Measurements from ENCODE around the gene TREH.

The TREH gene

DNA sequence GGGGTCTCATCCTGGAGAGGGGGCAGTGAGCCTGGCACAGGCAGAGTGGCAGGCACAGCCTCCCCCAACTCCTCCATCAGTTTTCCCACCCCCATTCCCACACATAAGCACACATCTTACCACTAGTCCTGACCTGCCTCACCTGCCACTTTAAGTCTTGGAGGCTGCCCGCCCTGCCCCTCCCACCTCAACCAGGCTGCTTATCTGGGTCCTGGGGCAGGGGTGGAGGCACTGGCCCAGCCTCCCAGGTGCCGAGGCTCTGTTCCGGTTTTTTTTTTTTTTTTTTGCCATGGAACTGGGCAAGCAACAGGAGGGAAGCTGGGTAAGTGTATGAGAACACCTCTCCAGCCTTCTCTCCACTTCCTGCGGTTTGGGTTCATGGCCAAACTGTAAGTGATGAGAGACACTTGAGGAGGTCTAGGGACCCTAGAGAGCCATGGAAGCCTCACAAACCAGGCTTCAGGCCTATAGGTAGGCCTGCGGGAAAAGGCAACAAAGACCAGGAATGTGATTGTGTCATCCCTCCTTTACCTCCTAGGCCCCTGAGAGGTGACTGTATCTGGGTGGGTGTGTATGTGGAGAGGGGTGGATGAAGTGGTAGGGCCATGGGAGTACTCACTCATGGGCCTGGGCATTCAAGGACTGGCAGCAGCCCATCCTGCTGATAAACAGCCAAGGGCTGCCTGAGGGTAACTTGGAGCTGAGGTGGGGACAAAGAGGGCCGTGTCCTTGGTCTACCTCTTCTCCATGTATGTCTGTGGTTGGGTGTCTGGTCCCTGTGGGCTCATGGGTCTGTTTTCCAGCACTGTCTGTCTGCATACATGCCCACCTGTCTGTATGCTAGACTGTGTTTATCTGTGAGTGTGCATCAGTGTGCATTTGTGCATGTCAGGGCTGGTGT is 49.4 kb downstream of the TREH start:
- Histone ChIP-seq H3K4me1 (ENCODE audit: control insufficient read depth, insufficient read depth, low read length) (peaks cover 6% of the 10 kb centered on the region; the same call in 1 of the 2 replicates), H3K36me3 (ENCODE audit: control insufficient read depth, insufficient read depth, low read length) (peaks cover 16% of the 10 kb centered on the region; the same call in 1 of the 2 replicates)

DNA sequence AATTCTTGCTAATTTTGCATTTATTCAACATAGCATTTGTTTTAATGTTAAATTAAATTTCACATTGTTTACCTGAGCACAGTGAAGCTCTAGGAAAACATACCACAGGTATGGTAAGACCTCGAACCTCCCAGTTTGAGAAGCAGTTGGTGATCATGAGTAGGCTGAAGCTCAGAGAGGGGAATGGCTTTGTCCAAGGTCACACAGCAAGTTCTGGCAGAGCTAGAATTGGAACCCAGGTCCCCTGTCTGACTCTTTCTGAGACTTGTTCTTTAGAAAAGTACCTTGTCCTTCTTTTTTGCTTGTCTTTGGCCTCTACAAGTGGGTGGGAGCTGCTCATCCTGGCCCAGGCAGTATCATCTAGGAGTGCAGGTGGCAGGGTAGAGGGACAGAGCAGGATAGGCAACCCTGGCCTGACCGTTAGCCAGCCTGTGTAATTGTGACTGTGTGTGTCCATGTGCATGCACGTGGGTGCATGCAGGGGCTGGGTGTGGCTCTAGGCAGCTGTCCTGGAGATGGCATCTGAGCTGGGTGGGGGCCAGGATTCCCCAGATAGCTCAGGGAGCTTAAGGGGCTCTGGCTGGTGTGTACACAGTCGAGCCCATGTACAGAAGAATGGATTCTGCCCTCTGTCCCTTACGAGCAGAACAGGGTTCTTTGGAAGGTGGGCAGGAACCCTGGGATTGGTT is 50.4 kb downstream of the TREH start:
- no CpG with 5 or more reads among the region's 5 CpGs for whole genome bisulfite sequencing (ENCODE audit: insufficient coverage, insufficient read length)
- no peak for DNase-seq (ENCODE audit: low read depth, low spot score)
- H3K27me3 ChIP-seq (ENCODE audit: control insufficient read depth, insufficient read depth, low read length), result no peaks in the 10 kb centered on the region
- peaks cover 16% of the 10 kb centered on the region; the same call in 1 of the 2 replicates for H3K36me3 ChIP-seq (ENCODE audit: control insufficient read depth, insufficient read depth, low read length)
- H3K4me3 ChIP-seq (ENCODE audit: low read length), result no peak overlapping the region
- no peak overlapping the region for H3K27ac ChIP-seq (ENCODE audit: low read length)
- no peaks in the 10 kb centered on the region for H3K9me3 ChIP-seq (ENCODE audit: control insufficient read depth, insufficient read depth, low read length)
- H3K4me1 ChIP-seq (ENCODE audit: control insufficient read depth, insufficient read depth, low read length), result peaks cover 3% of the 10 kb centered on the region; the same call in 1 of the 2 replicates

More for the DNA sequence above, 49.4 kb downstream of the TREH start:
- no peaks in the 10 kb centered on the region for H3K9me3 ChIP-seq (ENCODE audit: control insufficient read depth, insufficient read depth, low read length)
- no CpG with 5 or more reads among the region's 6 CpGs for WGBS (ENCODE audit: insufficient coverage, insufficient read length)
- no peaks in the 10 kb centered on the region for H3K27me3 ChIP-seq (ENCODE audit: control insufficient read depth, insufficient read depth, low read length)
- no peak overlapping the region for H3K4me3 ChIP-seq (ENCODE audit: low read length)
- DNase-seq (ENCODE audit: low read depth, low spot score), result no peak
- no peak overlapping the region for H3K27ac ChIP-seq (ENCODE audit: low read length)

DNA sequence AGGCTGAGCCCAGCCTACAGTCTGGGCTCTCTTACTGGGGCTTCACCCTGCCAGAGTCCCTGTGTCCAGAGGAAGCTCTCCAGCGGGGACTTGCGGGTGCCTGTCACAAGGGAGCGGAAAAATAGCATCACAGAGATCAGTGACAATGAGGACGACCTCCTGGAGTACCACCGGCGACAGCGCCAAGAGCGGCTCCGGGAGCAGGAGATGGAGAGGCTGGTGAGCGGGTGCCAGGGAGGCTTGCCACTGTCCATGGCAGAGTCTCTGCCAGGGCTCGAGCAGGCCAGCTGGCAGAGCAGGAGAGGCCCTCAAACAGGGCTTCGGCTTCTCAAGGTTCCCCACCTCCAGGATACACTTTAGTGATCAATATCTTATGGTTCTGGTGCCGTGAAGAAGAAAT is 51.0 kb downstream of the TREH start:
- no peak overlapping the region for H3K4me3 ChIP-seq (ENCODE audit: low read length)
- H3K4me1 ChIP-seq (ENCODE audit: control insufficient read depth, insufficient read depth, low read length), result no peaks in the 10 kb centered on the region
- DNase-seq (ENCODE audit: low read depth, low spot score), result no peak
- peaks cover 16% of the 10 kb centered on the region; the same call in 1 of the 2 replicates for H3K36me3 ChIP-seq (ENCODE audit: control insufficient read depth, insufficient read depth, low read length)
- H3K27ac ChIP-seq (ENCODE audit: low read length), result no peak overlapping the region
- no CpG with 5 or more reads among the region's 13 CpGs for WGBS (ENCODE audit: insufficient coverage, insufficient read length)
- no peaks in the 10 kb centered on the region for H3K9me3 ChIP-seq (ENCODE audit: control insufficient read depth, insufficient read depth, low read length)
- H3K27me3 ChIP-seq (ENCODE audit: control insufficient read depth, insufficient read depth, low read length), result no peaks in the 10 kb centered on the region

DNA sequence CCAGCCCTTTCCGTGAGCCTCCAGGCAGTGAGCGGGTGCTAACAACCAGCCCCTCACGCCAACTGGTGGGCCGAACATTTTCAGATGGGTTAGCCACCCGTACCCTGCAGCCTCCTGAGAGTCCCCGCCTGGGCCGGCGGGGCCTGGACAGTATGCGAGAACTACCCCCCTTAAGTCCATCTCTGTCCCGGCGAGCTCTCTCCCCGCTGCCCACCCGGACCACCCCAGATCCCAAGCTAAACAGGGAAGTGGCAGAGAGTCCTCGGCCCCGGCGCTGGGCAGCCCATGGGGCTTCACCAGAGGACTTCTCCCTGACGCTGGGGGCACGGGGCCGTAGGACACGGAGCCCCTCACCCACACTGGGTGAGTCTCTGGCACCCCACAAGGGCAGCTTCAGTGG is 51.4 kb downstream of the TREH start:
- peaks cover 16% of the 10 kb centered on the region; the same call in 1 of the 2 replicates for H3K36me3 ChIP-seq (ENCODE audit: control insufficient read depth, insufficient read depth, low read length)
- H3K9me3 ChIP-seq (ENCODE audit: control insufficient read depth, insufficient read depth, low read length), result no peaks in the 10 kb centered on the region
- WGBS (ENCODE audit: insufficient coverage, insufficient read length), result no CpG with 5 or more reads among the region's 20 CpGs

DNA sequence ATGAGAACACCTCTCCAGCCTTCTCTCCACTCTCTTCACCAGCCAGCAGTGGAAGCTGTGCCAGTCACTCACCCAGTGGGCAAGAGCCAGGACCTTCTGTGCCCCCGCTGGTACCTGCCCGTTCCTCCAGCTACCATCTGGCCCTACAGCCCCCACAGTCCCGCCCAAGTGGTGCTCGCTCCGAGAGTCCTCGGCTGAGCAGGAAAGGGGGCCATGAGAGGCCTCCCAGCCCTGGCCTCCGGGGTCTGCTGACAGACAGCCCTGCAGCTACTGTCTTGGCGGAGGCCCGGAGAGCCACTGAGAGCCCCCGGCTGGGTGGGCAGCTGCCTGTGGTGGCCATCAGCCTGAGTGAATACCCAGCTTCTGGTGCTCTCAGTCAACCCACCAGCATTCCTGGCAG is 51.9 kb downstream of the TREH start:
- Histone ChIP-seq H3K36me3 (ENCODE audit: control insufficient read depth, insufficient read depth, low read length) (peaks cover 16% of the 10 kb centered on the region; the same call in 1 of the 2 replicates), H3K4me3 (ENCODE audit: low read length) (no peak overlapping the region), H3K9me3 (ENCODE audit: control insufficient read depth, insufficient read depth, low read length) (no peaks in the 10 kb centered on the region), H3K4me1 (ENCODE audit: control insufficient read depth, insufficient read depth, low read length) (no peaks in the 10 kb centered on the region), H3K27ac (ENCODE audit: low read length) (no peak overlapping the region), H3K27me3 (ENCODE audit: control insufficient read depth, insufficient read depth, low read length) (no peaks in the 10 kb centered on the region)
- WGBS (ENCODE audit: insufficient coverage, insufficient read length), result no CpG with 5 or more reads among the region's 10 CpGs
- DNase-seq (ENCODE audit: low read depth, low spot score), result no peak

More for the DNA sequence above, 51.4 kb downstream of the TREH start:
- Histone ChIP-seq H3K4me3 (ENCODE audit: low read length) (no peak overlapping the region), H3K27ac (ENCODE audit: low read length) (no peak overlapping the region), H3K27me3 (ENCODE audit: control insufficient read depth, insufficient read depth, low read length) (no peaks in the 10 kb centered on the region), H3K4me1 (ENCODE audit: control insufficient read depth, insufficient read depth, low read length) (no peaks in the 10 kb centered on the region)
- no peak for DNase-seq (ENCODE audit: low read depth, low spot score)

DNA sequence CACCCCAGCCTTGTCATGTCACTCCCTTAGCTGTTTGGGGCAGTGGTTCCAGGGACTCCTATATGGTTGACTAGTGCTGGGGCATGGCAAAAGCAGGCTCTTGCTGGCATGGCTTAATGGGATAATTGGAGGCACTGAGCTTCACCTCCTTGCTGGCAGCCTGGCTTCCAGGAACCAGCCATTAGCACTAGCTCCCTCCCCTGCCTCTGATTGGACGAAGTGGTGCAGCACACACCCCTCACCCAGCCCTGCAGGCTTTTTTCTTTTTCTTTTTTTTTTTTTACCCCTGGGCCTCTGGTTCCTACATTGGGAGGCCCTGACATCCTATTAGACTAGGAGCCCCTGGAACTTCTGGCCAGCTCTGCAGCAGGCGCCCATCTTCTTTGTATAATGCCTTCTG is 53.5 kb downstream of the TREH start:
- DNase-seq (ENCODE audit: low read depth, low spot score), result no peak
- no peaks in the 10 kb centered on the region for H3K9me3 ChIP-seq (ENCODE audit: control insufficient read depth, insufficient read depth, low read length)
- peaks cover 10% of the 10 kb centered on the region; the same call in 1 of the 2 replicates for H3K36me3 ChIP-seq (ENCODE audit: control insufficient read depth, insufficient read depth, low read length)
- no CpG with 5 or more reads among the region's 2 CpGs for WGBS (ENCODE audit: insufficient coverage, insufficient read length)
- peaks cover 3% of the 10 kb centered on the region; the same call in 1 of the 2 replicates for H3K4me1 ChIP-seq (ENCODE audit: control insufficient read depth, insufficient read depth, low read length)
- H3K27ac ChIP-seq (ENCODE audit: low read length), result no peak overlapping the region
- H3K4me3 ChIP-seq (ENCODE audit: low read length), result no peak overlapping the region
- H3K27me3 ChIP-seq (ENCODE audit: control insufficient read depth, insufficient read depth, low read length), result no peaks in the 10 kb centered on the region

DNA sequence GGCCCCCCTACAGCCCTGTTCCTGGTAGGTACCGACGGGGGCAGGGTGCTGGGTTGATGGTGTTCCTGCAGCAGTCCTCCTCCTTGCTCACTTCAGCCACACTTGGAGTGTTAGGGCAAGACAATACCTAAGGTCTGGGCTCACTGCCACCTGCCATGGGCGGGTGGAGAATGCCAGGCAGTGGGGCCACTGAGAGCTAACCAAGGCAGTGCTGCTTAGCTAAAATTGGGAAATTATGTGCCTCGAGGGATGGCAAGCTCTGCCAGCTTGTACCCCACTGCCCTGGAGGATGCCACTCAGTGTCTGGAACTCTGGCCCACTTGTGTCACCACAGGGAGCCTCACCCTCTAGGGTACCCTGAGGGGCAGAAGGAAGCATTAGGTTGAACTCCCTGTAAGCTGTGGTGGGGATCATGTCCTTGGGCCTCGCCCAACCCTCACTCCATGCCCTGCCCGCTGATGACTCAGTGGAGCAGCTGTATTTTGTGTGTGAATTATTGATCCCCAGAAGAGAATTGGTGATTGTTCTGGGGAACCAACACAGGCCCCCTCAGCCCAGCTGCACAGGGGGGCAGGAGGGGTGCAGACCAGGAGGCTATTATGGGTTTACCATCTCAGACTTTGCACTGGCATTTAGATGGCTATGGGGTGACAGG is 54.3 kb downstream of the TREH start:
- Histone ChIP-seq H3K9me3 (ENCODE audit: control insufficient read depth, insufficient read depth, low read length) (no peaks in the 10 kb centered on the region), H3K27me3 (ENCODE audit: control insufficient read depth, insufficient read depth, low read length) (no peaks in the 10 kb centered on the region), H3K4me3 (ENCODE audit: low read length) (no peak overlapping the region), H3K4me1 (ENCODE audit: control insufficient read depth, insufficient read depth, low read length) (peaks cover 6% of the 10 kb centered on the region; the same call in 1 of the 2 replicates), H3K27ac (ENCODE audit: low read length) (no peak overlapping the region), H3K36me3 (ENCODE audit: control insufficient read depth, insufficient read depth, low read length) (peaks cover 10% of the 10 kb centered on the region; the same call in 1 of the 2 replicates)
- DNase-seq (ENCODE audit: low read depth, low spot score), result no peak
- WGBS (ENCODE audit: insufficient coverage, insufficient read length), result no CpG with 5 or more reads among the region's 6 CpGs

DNA sequence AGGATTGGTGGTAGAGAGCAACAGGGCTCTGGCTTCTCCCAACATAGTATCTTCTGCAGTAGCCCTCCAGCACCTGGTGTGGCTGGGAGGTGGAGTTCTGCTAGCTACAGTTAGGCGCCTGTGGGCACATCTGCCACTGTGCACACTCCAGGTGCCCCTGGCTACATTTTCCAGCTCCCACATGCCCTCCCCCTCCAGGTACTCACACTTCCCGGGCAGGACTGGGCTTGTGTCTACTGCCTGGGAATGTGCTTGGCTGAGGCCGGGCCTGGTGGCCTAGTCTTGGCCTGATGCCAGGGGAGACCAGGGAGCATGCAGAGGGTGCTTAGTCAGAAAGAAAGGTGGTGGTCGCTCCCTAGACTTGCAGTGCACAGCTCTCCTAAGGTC is 56.2 kb downstream of the TREH start:
- Histone ChIP-seq H3K27ac (ENCODE audit: low read length) (no peak overlapping the region), H3K27me3 (ENCODE audit: control insufficient read depth, insufficient read depth, low read length) (no peaks in the 10 kb centered on the region), H3K4me1 (ENCODE audit: control insufficient read depth, insufficient read depth, low read length) (peaks cover 6% of the 10 kb centered on the region; the same call in 1 of the 2 replicates), H3K9me3 (ENCODE audit: control insufficient read depth, insufficient read depth, low read length) (no peaks in the 10 kb centered on the region), H3K4me3 (ENCODE audit: low read length) (no peak overlapping the region), H3K36me3 (ENCODE audit: control insufficient read depth, insufficient read depth, low read length) (peaks cover 3% of the 10 kb centered on the region; the same call in 1 of the 2 replicates)
- no peak for DNase-seq (ENCODE audit: low read depth, low spot score)
- WGBS (ENCODE audit: insufficient coverage, insufficient read length), result no CpG with 5 or more reads among the region's 4 CpGs

DNA sequence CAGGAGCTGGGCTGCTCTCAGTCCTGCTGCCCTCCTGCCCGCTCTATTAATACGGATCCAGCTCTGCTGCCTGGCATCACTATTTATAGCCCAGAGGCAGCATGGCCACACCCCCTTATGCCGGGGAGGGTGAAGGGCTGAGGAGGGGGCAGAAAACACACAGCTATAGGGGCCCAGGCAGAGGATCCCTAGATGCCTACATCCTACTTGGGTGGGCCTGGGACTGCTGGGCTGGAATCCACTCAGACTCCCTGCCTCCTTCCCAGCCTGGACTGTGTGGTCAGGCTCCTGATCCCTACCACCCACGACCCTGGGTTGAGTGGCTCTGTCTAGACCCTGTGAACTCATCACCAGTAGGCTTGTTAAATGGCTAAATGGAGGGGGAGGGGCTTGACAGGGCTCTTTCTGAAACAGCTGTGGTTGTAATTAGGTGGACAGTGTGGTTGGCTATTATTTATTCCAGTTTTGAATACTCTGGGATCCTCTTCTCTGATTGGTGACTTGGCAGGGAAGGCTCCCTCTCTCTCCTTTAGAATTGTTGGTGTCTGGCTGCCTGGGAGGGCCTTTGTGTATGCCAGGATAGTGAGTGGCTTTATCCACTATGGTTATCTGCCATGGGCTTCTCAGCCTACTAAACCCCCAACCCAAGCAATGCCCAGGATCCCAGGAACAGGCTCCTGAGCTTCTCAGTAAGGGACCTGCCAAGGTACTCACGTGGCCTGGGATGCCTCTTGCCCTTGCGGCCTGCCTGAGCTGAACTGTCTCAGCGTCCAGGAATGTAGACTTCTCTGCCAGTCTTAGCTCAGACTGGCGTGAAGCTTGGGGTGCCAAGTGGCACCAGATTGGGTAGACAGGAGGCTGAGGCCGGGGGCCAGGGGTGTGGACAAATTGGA is 56.8 kb downstream of the TREH start:
- H3K36me3 ChIP-seq (ENCODE audit: control insufficient read depth, insufficient read depth, low read length), result no peaks in the 10 kb centered on the region; the same call in 1 of the 2 replicates
- no peak overlapping the region for H3K27ac ChIP-seq (ENCODE audit: low read length)
- H3K9me3 ChIP-seq (ENCODE audit: control insufficient read depth, insufficient read depth, low read length), result no peaks in the 10 kb centered on the region
- no peak for DNase-seq (ENCODE audit: low read depth, low spot score)
- no CpG with 5 or more reads among the region's 9 CpGs for WGBS (ENCODE audit: insufficient coverage, insufficient read length)
- peaks cover 6% of the 10 kb centered on the region; the same call in 1 of the 2 replicates for H3K4me1 ChIP-seq (ENCODE audit: control insufficient read depth, insufficient read depth, low read length)
- H3K4me3 ChIP-seq (ENCODE audit: low read length), result no peak overlapping the region; the same call in 1 of the 2 replicates
- H3K27me3 ChIP-seq (ENCODE audit: control insufficient read depth, insufficient read depth, low read length), result no peaks in the 10 kb centered on the region
